Progenitor cell of endocrine pancreas (in vitro differentiated cells): Measurements from ENCODE around the gene SHISA8. TPM values are rescaled to one million over a fixed set of nuclear protein-coding genes. Genes with fewer than 3 reads are reported as not detected.
"Not testable (repeated sequence)": the region's sequence is repeated elsewhere in the genome, so short reads cannot be mapped to it uniquely, and the experiment has no call there.

Source experiments
- DNase-seq: peaks from one replicate; pipeline ENCODE4 v3.0.0; 2021; ENCODE audit warnings: low spot score; ENCODE audit not compliant: unreplicated experiment
- H3K27ac Mint-ChIP-seq: 2 replicates; pipeline ENCODE4 v1.8.0; 2021; ENCODE audit warnings: mild to moderate bottlenecking, moderate library complexity, mixed read lengths
- H3K27me3 Mint-ChIP-seq: 2 replicates; pipeline ENCODE4 v1.8.0; 2021; ENCODE audit warnings: mixed read lengths
- H3K36me3 Mint-ChIP-seq: 2 replicates; pipeline ENCODE4 v1.8.0; 2022; ENCODE audit warnings: mixed read lengths; ENCODE audit not compliant: insufficient read depth
- H3K4me1 Mint-ChIP-seq: 2 replicates; pipeline ENCODE4 v1.8.0; 2021; ENCODE audit warnings: low read depth, mixed read lengths
- H3K4me3 Mint-ChIP-seq: 2 replicates; pipeline ENCODE4 v1.8.0; 2021; ENCODE audit warnings: low read depth, mild to moderate bottlenecking, moderate library complexity, mixed read lengths
- H3K9me3 Mint-ChIP-seq: 2 replicates; pipeline ENCODE4 v1.8.0; 2021; ENCODE audit warnings: low read depth, mixed read lengths
- CTCF ChIP-seq: fragments of 200-600 bp; sonication (generic); IDR thresholded peaks from one replicate; pipeline ENCODE4 v1.5.0; 2021; ENCODE audit warnings: antibody characterized with exemption, mild to moderate bottlenecking; ENCODE audit not compliant: unreplicated experiment
- total RNA-seq: library from RNA; stranded (reverse); gene quantifications from 2 replicates; pipeline ENCODE4 v1.2.1, GENCODE V29; 2021

SHISA8 gene
- total RNA-seq, 1 donor from 2014 or later: not detected

DNA sequence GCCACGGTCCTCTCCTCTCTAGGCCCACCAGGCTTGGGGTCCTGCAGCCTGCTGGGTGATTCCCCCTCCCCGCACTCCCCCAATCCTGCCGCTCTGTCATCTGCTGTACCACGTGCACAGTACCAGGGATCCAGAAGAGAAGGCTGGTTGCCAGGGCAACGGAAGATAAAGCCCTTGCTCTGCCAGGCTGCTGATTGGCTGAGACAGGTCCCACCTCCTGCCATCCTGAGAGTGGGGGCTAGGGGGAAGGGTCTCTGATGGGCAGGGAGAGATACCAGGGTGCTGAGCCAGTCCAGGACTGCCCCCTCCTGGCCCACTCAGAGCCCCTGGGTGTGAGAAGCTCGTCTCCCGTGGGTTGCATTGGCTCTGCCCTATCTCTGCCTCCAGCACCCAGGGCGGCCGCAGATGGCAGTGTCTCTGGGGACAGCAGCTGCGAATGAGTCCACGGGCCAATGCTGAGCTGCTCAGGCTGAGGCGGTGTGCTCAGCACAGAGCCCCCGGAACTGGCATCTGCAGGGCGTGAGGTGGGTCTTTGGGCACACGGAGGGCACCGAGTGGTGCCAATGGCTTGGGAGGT is 37.1 kb upstream of the SHISA8 start, which contains the start of gene SMIM45:
SMIM45 (plus strand) TSS at position 253 of the 577 bp plus-strand sequence.
- no peaks in the 10 kb centered on the region for H3K9me3 Mint-ChIP-seq
- H3K27me3 Mint-ChIP-seq: no peaks in the 10 kb centered on the region
- no peak for TF ChIP-seq CTCF
- H3K4me3 Mint-ChIP-seq: no peak within 1 kb of the TSS
- DNase-seq: no peak
- H3K4me1 Mint-ChIP-seq: peaks cover 6% of the 10 kb centered on the region
- peak within 1 kb of the TSS; percentile 74 for H3K27ac Mint-ChIP-seq
- no peaks in the 10 kb centered on the region for H3K36me3 Mint-ChIP-seq

GRCh38 chr22:41949297-41949965 is 34.6 kb upstream of the SHISA8 start:
- TF ChIP-seq CTCF: no peak
- Mint-ChIP-seq H3K27ac (no peak overlapping the region), H3K4me1 (peaks cover 11% of the 10 kb centered on the region), H3K36me3 (peaks cover 1% of the 10 kb centered on the region), H3K27me3 (no peaks in the 10 kb centered on the region), H3K9me3 (no peaks in the 10 kb centered on the region), H3K4me3 (no peak overlapping the region)
- DNase-seq: no peak

DNA sequence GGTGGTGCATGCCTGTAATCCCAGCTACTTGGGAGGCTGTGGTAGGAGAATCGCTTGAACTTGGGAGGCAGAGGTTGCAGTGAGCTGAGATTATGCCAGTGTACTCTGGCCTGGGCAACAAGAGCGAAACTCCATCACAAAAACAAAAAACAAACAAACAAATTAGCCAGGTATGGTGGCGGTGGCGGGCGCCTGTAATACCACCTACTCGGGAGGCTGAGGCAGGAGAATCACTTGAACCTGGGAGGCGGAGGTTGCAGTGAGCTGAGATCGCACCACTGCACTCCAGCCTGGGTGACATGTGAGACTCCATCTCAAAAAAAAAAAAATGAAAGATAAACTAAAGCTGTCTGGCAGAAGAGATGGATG is 34.0 kb upstream of the SHISA8 start:
- DNase-seq, H3K4me3 Mint-ChIP-seq, H3K9me3 Mint-ChIP-seq, H3K27me3 Mint-ChIP-seq, H3K36me3 Mint-ChIP-seq, H3K27ac Mint-ChIP-seq: not testable (repeated sequence)
- H3K4me1 Mint-ChIP-seq: peaks cover 11% of the 10 kb centered on the region

GRCh38 chr22:41948142-41948541 is 33.3 kb upstream of the SHISA8 start:
- Mint-ChIP-seq H3K36me3 (peaks cover 3% of the 10 kb centered on the region), H3K27me3 (no peaks in the 10 kb centered on the region), H3K4me3 (no peak overlapping the region), H3K9me3 (no peaks in the 10 kb centered on the region), H3K27ac (no peak overlapping the region), H3K4me1 (peaks cover 11% of the 10 kb centered on the region)
- no peak for TF ChIP-seq CTCF
- DNase-seq: no peak

DNA sequence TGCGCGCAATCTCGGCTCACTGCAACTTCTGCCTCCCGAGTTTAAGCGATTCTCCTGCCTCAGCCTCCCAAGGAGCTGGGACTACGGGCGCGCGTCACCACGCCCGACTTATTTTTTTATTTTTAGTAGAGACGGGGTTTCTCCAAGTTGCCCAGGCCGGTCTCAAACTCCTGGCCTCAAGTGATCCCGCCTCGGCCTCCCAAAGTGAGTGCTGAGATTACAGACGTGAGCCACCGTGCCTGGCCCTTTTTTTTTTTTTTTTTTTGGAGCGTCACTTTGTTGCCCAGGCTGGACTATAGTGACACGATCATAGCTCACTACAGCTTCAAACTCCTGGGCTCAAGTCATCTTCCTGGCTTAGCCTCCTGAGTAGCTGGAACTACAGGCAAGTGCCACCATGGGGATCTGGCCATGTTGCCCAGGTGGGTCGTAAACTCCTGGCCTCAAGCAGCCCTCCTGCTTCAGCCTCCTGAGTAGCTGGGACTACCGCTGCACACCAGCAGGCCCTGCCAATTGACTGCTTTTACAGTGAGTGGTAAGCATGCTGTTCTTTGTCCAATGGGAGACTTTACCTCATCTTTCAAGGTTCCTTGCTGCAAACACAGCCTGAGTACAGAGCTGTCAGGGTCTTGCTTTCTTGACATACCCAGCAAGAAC is 32.7 kb upstream of the SHISA8 start:
- peaks cover 11% of the 10 kb centered on the region for H3K4me1 Mint-ChIP-seq
- no peak overlapping the region for H3K27ac Mint-ChIP-seq
- no peaks in the 10 kb centered on the region for H3K9me3 Mint-ChIP-seq
- DNase-seq: no peak
- no peak for TF ChIP-seq CTCF
- no peaks in the 10 kb centered on the region for H3K27me3 Mint-ChIP-seq
- H3K4me3 Mint-ChIP-seq: peak overlapping the region; percentile 85
- peaks cover 3% of the 10 kb centered on the region for H3K36me3 Mint-ChIP-seq
